GM12878 (cell line): ENCODE results near the gene TBC1D19.

Source experiments
- BHLHE40 ChIP-seq, 2 experiments: fragments of 450-650 bp in 1 of 2; IDR thresholded peaks; 2 replicates each; pipeline ENCODE4 v1.6.1; 2011 to 2017; ENCODE audit warnings: low read depth in 2 of 2, borderline replicate concordance in 1 of 2, improper control_type of control experiment in 1 of 2, low read length in 1 of 2, mild to moderate bottlenecking in 1 of 2
- CEBPB ChIP-seq, 2 experiments: fragments of 150-350 bp in 1 of 2; IDR thresholded peaks; 2 replicates each; pipeline ENCODE4 v1.6.1; 2012 to 2014; ENCODE audit warnings: low read depth in 2 of 2, low read length in 2 of 2, borderline replicate concordance in 1 of 2, inconsistent platforms in 1 of 2
- EGR1 ChIP-seq, 2 experiments: IDR thresholded peaks; 1 replicate in 1 of 2; 2 replicates in 1 of 2; pipeline ENCODE4 v1.6.1; 2011 to 2012; ENCODE audit warnings: low read depth in 2 of 2, low read length in 2 of 2, borderline replicate concordance in 1 of 2, mild to moderate bottlenecking in 1 of 2, moderate library complexity in 1 of 2
- EP300 ChIP-seq, 2 experiments: fragments of 150-350 bp in 1 of 2; IDR thresholded peaks; 2 replicates each; pipeline ENCODE4 v1.6.1; 2011 to 2012; ENCODE audit warnings: low read depth in 2 of 2, low read length in 2 of 2, borderline replicate concordance in 1 of 2, improper control_type of control experiment in 1 of 2, inconsistent platforms in 1 of 2; ENCODE audit not compliant: control insufficient read depth in 1 of 2
- ESRRA ChIP-seq: IDR thresholded peaks from 2 replicates; pipeline ENCODE4 v1.6.1; 2012; ENCODE audit warnings: mild to moderate bottlenecking, low read length, improper control_type of control experiment
- EZH2 ChIP-seq: IDR thresholded peaks from 2 replicates; pipeline ENCODE4 v1.6.1; 2012; ENCODE audit warnings: low read depth, mild to moderate bottlenecking, control low read depth, inconsistent platforms, low read length, borderline replicate concordance; ENCODE audit not compliant: control insufficient read depth
- FOXM1 ChIP-seq: IDR thresholded peaks from 2 replicates; pipeline ENCODE4 v1.6.1; 2012; ENCODE audit warnings: low read depth, mild to moderate bottlenecking, inconsistent platforms, low read length, moderate library complexity
- MTA3 ChIP-seq: IDR thresholded peaks from 2 replicates; pipeline ENCODE4 v1.6.1; 2012; ENCODE audit warnings: low read length, inconsistent platforms, borderline replicate concordance
- RUNX3 ChIP-seq: IDR thresholded peaks from 2 replicates; pipeline ENCODE4 v1.6.1; 2012; ENCODE audit warnings: low read length, inconsistent platforms
- SUZ12 ChIP-seq: fragments of 200-600 bp; sonication (generic); IDR thresholded peaks from one replicate; pipeline ENCODE4 v1.6.1; 2018; ENCODE audit warnings: antibody characterized with exemption, mild to moderate bottlenecking; ENCODE audit not compliant: unreplicated experiment
- TCF12 ChIP-seq: IDR thresholded peaks from 2 replicates; pipeline ENCODE4 v1.6.1; 2011; ENCODE audit warnings: low read depth, mild to moderate bottlenecking, low read length
- TF ChIP-seq, protein P1 (sequence below): IDR thresholded peaks from 2 replicates; pipeline ENCODE4 v1.6.1; 2012; ENCODE audit warnings: low read depth, low read length, improper control_type of control experiment
- TF ChIP-seq, protein P2 (sequence below): IDR thresholded peaks from 2 replicates; pipeline ENCODE4 v1.6.1; 2012; ENCODE audit warnings: mild to moderate bottlenecking, low read depth, low read length

- no peak for TF ChIP-seq CEBPB (IDR thresholded peaks at IDR 0.05; ENCODE audit: borderline replicate concordance in 1 of 2, low read depth in 2 of 2, low read length in 2 of 2)
- TF ChIP-seq SUZ12, result no peak
- no peak for TF ChIP-seq BHLHE40 (IDR thresholded peaks at IDR 0.05; ENCODE audit: borderline replicate concordance in 1 of 2, low read depth in 2 of 2, low read length in 1 of 2)
- TF ChIP-seq, protein P1, sequence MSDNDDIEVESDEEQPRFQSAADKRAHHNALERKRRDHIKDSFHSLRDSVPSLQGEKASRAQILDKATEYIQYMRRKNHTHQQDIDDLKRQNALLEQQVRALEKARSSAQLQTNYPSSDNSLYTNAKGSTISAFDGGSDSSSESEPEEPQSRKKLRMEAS, result no peak
- TF ChIP-seq, protein P2, sequence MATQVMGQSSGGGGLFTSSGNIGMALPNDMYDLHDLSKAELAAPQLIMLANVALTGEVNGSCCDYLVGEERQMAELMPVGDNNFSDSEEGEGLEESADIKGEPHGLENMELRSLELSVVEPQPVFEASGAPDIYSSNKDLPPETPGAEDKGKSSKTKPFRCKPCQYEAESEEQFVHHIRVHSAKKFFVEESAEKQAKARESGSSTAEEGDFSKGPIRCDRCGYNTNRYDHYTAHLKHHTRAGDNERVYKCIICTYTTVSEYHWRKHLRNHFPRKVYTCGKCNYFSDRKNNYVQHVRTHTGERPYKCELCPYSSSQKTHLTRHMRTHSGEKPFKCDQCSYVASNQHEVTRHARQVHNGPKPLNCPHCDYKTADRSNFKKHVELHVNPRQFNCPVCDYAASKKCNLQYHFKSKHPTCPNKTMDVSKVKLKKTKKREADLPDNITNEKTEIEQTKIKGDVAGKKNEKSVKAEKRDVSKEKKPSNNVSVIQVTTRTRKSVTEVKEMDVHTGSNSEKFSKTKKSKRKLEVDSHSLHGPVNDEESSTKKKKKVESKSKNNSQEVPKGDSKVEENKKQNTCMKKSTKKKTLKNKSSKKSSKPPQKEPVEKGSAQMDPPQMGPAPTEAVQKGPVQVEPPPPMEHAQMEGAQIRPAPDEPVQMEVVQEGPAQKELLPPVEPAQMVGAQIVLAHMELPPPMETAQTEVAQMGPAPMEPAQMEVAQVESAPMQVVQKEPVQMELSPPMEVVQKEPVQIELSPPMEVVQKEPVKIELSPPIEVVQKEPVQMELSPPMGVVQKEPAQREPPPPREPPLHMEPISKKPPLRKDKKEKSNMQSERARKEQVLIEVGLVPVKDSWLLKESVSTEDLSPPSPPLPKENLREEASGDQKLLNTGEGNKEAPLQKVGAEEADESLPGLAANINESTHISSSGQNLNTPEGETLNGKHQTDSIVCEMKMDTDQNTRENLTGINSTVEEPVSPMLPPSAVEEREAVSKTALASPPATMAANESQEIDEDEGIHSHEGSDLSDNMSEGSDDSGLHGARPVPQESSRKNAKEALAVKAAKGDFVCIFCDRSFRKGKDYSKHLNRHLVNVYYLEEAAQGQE, result no peak
- no peak for TF ChIP-seq EZH2
- no peak for TF ChIP-seq EP300 (IDR thresholded peaks at IDR 0.05; ENCODE audit: borderline replicate concordance in 1 of 2, control insufficient read depth in 1 of 2, low read depth in 2 of 2, low read length in 2 of 2)
- TF ChIP-seq ESRRA, result no peak
- TF ChIP-seq MTA3, result no peak
- no peak for TF ChIP-seq TCF12
- no peak for TF ChIP-seq RUNX3
- TF ChIP-seq EGR1 (IDR thresholded peaks at IDR 0.05; ENCODE audit: borderline replicate concordance in 1 of 2, low read depth in 2 of 2, low read length in 2 of 2), result no peak
- no peak for TF ChIP-seq FOXM1
Observed at GRCh38 chr4:26779224-26779623, 195.3 kb downstream of the TBC1D19 start.
